ENCODE data around the gene TMEM132C.

GRCh38 chr12:128425666-128426331 lies 158.8 kb downstream of the TMEM132C start:
- TF ChIP-seq CTCF (IDR thresholded peaks at IDR 0.05; ENCODE audit: poor library complexity), result no peak
- no peak for TF ChIP-seq EZH2phosphoT487 (IDR thresholded peaks at IDR 0.05; ENCODE audit: low read depth, severe bottlenecking, unreplicated experiment)
- TF ChIP-seq EZH2 (IDR thresholded peaks at IDR 0.05; ENCODE audit: borderline replicate concordance), result no peak
